OCI-LY3 (cell line): ENCODE results near the gene SLC17A3.

Experiments used
- CTCF ChIP-seq: fragments of 200-600, 300-600 bp; sonication (generic); IDR thresholded peaks from 2 replicates; pipeline ENCODE4 v1.5.1; 2014; ENCODE audit warnings: antibody characterized with exemption, low read length, low read depth
- EZH2phosphoT487 ChIP-seq: fragments of 200-600 bp; shearing (Covaris generic); IDR thresholded peaks from 2 replicates; pipeline ENCODE4 v1.6.1; 2018; ENCODE audit warnings: antibody characterized with exemption, mixed run types, low read depth

- TF ChIP-seq CTCF = no peak
- TF ChIP-seq EZH2phosphoT487 = no peak
Observed at GRCh38 chr6:25816252-25816651, 57.8 kb downstream of the SLC17A3 start.
